ENCODE measurements around the gene PABPN1. TPM values are rescaled to one million over a fixed set of nuclear protein-coding genes. Genes with fewer than 3 reads are reported as not detected.
A peak's percentile ranks its signal among the peaks of the same experiment; 100 is the strongest.

Gene PABPN1
- total and polyA plus RNA-seq, 2 of the 13 experiments (the other 11 are each of a cell fraction or from before 2014, with no cell fraction given): 233 to 524 TPM

DNA sequence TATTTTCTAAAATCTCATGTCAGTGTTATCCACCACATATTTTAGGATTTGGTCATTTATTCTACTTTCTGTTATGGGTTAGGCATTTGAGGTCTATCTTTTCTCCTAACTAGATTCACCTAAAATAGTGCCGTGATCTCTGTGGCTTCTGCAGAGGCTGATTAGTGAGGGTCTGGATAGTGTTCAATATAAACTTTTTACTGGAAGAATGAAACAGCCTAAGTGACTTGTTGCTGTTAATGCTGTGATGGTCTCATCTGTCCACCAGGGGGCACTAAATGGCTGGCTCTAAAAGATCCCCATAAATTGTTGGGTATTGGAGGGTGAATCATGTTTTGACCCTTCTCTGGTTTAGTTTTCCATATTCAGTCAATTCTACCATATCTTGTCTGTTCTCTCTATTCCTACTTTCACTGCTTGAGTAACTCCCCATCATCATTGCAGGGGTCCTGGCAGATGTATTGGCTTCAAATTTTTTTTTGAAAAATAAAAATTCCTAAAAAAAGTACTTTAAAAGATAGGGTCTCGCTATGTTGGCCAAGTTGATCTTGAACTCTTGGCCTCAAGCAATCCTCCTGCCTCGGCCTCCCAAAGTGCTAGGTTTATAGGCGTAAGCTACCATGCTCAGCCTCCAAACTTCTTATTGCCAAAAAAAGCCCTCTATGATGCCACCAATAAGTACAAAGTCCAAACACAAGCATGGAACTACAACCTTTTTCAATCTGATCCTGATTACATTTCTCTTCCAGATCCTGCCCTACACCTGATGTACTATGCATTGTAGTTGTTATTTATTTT lies 6.9 kb downstream of the PABPN1 start (continued):
- TF ChIP-seq ZBTB40 (IDR thresholded peaks at IDR 0.05): no peak
- TF ChIP-seq ZBTB40 (CRISPR knock-in tag; IDR thresholded peaks at IDR 0.05): no peak
- TF ChIP-seq ZNF224 (CRISPR knock-in tag; IDR thresholded peaks at IDR 0.05): no peak
- no peak for TF ChIP-seq PHF5A (CRISPR knock-in tag; IDR thresholded peaks at IDR 0.05; ENCODE audit: low read depth, unreplicated experiment)
- TF ChIP-seq, protein P1, sequence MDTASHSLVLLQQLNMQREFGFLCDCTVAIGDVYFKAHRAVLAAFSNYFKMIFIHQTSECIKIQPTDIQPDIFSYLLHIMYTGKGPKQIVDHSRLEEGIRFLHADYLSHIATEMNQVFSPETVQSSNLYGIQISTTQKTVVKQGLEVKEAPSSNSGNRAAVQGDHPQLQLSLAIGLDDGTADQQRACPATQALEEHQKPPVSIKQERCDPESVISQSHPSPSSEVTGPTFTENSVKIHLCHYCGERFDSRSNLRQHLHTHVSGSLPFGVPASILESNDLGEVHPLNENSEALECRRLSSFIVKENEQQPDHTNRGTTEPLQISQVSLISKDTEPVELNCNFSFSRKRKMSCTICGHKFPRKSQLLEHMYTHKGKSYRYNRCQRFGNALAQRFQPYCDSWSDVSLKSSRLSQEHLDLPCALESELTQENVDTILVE (CRISPR knock-in tag; IDR thresholded peaks at IDR 0.05): peak; percentile 33; the same call in 1 of the 2 replicates
- no peak for TF ChIP-seq CHCHD3 (CRISPR knock-in tag; IDR thresholded peaks at IDR 0.05)
- no peak for TF ChIP-seq CREB1 (IDR thresholded peaks at IDR 0.05)
- TF ChIP-seq CREB1 (CRISPR knock-in tag; IDR thresholded peaks at IDR 0.05): no peak
- no peak for TF ChIP-seq EEA1 (CRISPR knock-in tag; IDR thresholded peaks at IDR 0.05; ENCODE audit: borderline replicate concordance)
- peak; percentile 13; the same call in 1 of the 2 replicates for TF ChIP-seq ZNF792 (CRISPR knock-in tag; IDR thresholded peaks at IDR 0.05)
- TF ChIP-seq, protein P2, sequence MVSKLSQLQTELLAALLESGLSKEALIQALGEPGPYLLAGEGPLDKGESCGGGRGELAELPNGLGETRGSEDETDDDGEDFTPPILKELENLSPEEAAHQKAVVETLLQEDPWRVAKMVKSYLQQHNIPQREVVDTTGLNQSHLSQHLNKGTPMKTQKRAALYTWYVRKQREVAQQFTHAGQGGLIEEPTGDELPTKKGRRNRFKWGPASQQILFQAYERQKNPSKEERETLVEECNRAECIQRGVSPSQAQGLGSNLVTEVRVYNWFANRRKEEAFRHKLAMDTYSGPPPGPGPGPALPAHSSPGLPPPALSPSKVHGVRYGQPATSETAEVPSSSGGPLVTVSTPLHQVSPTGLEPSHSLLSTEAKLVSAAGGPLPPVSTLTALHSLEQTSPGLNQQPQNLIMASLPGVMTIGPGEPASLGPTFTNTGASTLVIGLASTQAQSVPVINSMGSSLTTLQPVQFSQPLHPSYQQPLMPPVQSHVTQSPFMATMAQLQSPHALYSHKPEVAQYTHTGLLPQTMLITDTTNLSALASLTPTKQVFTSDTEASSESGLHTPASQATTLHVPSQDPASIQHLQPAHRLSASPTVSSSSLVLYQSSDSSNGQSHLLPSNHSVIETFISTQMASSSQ (IDR thresholded peaks at IDR 0.05; ENCODE audit: low read depth): 0 out of 2 replicates have a peak, but pooled peaks have one; percentile 22
- TF ChIP-seq, protein P2 (CRISPR knock-in tag; IDR thresholded peaks at IDR 0.05; ENCODE audit: borderline replicate concordance): no peak
- TF ChIP-seq, protein P3, sequence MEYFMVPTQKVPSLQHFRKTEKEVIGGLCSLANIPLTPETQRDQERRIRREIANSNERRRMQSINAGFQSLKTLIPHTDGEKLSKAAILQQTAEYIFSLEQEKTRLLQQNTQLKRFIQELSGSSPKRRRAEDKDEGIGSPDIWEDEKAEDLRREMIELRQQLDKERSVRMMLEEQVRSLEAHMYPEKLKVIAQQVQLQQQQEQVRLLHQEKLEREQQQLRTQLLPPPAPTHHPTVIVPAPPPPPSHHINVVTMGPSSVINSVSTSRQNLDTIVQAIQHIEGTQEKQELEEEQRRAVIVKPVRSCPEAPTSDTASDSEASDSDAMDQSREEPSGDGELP (IDR thresholded peaks at IDR 0.05; ENCODE audit: borderline replicate concordance, low read depth): no peak
- TF ChIP-seq KLF15 (CRISPR knock-in tag; IDR thresholded peaks at IDR 0.05; ENCODE audit: borderline replicate concordance): no peak
